ENCODE data around the gene DCPS.
"Not testable (repeated sequence)": the region's sequence is repeated elsewhere in the genome, so short reads cannot be mapped to it uniquely, and the experiment has no call there.

Gene DCPS

DNA sequence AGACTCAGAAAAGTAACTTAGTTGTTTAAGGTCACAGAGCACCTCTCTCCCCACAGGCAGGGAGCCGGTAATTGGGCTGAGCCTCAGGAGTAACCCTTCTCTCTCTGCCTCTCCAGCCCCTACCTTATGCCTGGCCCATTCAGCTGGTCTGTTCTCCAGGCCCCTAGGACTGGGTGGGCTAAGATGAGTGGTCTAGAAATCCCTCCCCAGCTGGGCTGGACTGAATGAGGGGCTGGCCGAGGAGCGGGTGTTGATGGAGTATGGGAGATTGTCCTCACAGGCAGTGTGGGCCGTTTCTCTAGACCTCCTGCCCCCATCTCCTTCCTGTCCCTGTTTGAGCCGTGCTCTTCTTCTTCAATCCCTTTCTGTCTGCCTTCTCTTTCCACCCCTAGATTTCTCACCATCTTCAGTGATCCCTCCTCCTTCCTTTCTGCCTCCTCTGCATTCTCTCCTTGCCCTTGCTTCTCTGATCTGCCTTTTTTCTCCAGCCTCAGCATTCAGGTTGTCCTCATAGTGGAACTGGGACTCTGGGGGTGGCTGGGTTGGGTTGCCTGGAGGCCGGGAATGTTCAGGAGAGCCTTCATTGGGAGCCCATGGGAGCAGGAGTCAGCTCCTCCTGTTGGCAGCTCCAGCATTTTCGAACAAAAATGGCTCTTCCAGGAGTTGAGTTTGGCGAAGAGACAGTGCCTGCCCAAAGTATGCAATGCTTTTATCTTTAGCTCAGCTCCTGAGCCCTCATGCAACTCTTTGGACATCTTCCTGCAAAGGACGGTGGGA lies 59.2 kb downstream of the DCPS start:
- DNase-seq: no peak

DNA sequence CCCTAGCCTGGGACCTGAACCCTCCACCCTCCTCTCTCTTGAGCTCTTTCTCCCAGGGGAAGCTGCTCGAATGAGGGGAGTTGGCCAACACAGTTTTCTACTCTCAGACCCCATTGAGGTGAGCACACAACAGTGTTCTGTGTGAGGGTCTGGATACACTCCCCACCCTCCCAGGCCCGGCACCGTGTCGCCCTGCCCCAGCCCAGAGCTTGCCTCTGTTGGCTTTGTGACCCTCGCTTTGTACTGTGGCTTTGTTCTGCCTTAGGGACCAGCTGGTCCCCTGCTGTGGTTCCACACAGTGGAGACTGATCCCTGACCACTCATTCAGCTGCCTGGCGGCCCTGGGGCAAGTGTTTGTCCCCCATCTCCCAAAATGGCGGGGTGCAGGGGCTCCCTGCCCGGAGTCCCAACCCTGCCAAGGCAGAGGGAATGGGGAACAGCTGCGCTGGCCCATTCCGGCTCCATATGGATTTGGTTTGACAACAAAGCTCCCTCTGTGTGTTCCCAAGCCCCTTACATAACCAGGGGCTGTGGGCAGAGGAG lies 59.9 kb downstream of the DCPS start:
- no peak for DNase-seq

DNA sequence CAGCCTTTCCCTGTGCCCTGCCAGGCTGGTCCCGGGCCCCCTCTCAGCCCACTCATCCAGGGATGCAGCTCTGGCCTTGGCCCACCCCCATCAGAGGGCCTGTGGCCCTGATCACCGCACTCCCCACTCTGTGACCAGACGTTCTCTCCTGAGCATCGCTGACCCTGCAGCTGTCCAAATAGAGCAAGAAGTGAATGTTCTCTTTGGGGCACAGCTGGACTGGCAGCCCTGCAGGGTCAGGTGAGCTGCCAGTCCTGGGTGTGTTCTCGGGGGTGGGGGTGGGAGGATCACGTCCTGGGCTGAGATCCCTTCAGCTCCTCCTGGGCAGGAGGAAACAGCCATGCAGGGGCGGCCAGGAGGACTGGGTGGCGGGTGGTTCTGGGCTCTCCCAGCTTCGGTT lies 60.9 kb downstream of the DCPS start:
- DNase-seq: not testable (repeated sequence)

DNA sequence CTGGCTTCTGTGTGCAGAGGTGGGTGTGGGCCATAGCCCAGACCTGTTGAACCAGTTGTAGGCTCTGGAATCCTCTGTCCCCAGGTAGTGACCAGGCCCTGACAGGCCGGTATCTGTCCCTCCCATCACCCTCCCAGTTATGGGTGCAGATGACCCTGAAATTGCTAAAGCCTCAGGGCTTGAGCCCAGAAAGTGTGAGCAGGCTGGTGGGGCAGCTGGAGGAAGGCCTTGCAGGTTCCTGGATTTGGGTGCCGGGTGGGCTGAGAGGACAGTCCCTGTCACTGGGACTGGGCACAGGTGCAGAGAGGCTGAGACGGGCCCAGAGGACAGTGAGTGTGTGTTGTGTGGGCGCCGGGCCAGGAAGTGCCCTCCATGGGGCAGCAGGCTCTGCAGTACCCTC lies 61.6 kb downstream of the DCPS start:
- DNase-seq: not testable (repeated sequence)

DNA sequence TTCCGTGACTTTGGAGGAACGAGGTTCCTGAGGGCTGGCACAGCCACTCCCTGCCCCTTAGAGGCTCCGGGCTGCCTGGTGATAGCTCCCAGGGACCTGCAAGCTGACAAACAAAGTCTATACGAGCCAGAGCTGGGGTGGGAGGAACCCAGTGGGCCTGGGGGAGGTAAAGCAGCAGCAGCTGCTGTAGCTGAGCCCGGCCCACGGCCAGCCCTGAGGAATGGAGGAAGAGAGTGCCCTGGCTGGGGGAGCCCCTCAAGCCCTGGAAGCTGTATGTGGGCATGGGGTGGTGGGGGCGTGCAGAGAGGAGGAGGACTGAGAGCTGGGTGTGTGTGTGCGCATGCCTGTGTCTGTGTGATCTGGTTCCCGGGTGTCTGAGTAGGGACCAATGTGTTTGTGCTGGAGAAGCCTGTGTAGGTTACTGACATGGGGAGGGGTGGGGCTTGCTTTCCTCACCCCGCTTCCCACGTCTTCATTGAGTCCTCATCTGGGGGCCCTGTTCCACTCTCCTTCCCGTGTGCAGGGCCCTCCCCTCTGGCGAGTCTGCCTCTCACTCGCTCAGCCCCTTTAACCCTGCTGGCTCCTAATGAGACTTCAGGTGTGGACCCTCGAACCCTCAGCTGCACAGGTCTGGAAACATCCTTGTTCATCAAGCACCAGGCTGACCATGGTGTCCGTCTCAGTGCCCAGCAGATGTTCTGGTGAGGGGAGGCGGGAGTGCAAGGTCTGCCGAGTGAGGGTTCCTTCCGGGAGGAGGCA lies 62.4 kb downstream of the DCPS start:
- DNase-seq: no peak

DNA sequence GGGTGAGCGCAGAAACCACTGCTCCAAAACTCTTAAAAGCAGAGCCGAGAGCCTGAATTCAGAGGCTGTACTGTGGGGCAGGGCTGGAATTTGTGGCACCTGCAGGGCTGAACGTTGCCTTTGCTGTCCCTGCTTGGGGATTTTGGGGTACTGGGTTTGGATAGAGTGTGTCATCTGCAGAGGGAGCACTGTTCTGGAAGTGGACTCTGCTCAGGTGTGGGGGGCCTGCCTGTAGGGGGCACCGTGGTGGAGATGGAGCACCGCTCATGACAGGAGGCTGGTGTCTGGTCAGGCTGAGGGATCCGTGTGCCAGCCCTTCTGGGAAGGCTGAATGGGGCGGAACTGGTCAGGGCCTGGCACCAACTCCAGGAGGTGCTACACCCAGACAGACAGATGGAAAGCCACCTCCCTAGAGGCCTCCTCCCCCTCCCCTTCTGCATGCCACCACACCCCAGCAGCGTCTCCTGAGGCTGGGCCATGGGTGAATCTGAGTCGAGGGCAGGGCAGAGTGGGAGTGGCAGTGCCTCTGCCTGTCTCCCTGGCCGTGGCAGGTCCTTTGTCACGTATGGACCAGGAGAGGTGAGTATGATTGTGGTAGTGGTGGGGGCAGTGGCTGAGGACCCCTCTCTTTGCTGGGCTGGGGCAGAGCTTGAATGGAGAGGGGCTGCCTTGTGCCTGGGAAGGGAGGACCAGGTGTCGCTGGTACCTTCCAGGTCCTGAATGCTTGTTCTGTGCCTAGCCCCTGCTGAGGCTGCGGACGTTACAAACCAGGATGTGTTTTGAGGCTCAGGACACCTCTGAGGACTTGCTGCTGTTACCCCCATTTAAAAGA lies 63.2 kb downstream of the DCPS start:
- DNase-seq: not testable (repeated sequence)

DNA sequence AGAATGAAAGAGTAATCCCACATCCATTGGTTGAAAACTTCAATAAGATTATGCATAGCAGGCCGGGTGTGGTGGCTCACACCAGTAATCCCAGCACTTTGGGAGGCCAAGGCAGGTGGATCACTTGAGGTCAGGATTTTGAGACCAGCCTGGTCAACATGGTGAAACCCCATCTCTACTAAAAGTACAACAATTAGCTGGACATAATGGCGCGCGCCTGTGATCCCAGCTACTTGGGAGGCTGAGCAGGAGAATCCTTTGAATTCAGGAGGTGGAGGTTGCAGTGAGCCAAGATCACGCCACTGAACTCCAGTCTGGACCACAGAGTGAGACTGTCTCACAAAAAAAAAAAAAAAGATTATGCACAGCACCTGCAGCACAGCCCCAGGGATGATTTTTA lies 63.9 kb downstream of the DCPS start:
- DNase-seq: not testable (repeated sequence)

DNA sequence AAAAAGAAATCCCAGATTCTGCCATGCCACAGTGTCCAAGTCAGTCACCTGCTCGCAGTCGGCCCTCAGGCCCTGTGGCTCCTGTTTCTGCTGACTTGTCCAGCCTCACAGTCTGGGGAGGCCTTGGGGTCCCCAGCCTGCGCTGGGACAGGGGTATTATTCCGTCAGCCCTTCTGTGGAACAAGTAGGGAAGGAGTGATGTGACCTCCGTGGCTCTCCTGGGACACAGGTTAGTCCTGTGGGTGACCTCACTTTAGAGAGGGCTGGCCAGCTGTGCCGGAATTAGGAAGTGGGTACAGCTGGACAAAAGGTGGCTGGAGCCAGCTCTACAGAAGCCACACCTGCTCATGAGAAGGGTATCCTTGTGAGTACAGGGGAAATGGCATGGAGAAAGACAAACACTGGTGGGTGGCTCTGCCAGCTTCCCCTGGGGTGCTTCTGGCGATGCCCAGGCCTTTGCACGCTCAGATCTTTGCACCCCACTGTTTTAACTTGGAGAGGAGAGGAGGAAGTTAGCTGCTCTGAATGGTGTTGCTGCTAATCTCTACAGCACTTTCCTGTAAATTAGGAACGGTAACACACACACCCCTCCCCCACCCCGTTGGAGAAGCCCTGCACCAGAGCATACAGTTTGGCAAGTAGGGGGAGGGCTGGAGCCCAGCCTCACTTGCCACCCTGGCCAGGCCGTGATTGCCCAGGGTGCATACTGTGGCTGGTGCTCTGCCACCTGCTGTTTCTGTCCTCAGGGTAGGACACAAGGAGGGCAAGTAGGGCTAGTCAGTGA lies 64.7 kb downstream of the DCPS start:
- DNase-seq: not testable (repeated sequence)

DNA sequence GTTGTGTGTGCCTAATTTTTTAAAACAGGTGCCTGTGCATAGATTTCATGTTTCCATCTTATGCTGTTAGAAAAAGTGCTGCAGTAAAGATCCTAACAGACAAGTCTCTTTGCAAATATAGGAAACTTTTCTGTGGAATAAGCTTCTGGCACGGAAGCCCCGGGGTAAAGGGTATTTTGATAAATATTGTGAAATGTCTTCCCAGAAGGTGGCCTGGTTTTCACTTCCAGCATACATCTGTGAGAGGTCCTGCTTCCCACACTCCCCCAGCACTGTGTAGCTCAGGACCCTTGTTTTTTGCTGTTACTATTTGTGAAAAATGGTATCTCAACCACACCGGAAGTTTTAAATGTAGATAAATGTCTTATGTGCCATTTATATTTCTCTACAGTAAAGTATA lies 66.2 kb downstream of the DCPS start:
- no peak for DNase-seq

DNA sequence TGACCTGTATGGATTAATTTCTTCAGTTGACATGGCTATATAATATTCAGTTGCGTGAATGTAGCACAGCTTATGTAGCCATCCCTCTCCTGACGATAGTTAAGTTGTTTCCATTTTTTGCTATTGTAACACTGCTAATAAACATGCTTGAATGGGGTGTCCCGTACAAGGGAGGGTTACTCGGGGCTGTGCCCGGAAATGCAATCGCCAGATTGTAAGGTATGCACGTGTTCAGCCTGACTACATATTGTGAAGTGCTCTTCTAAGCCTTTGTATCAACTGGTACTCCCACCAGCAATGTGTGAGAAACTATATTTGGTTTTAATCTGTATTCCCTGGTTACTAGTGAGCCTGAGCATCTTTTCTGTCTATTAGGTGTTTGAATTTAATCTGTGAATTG lies 67.7 kb downstream of the DCPS start:
- no peak for DNase-seq

DNA sequence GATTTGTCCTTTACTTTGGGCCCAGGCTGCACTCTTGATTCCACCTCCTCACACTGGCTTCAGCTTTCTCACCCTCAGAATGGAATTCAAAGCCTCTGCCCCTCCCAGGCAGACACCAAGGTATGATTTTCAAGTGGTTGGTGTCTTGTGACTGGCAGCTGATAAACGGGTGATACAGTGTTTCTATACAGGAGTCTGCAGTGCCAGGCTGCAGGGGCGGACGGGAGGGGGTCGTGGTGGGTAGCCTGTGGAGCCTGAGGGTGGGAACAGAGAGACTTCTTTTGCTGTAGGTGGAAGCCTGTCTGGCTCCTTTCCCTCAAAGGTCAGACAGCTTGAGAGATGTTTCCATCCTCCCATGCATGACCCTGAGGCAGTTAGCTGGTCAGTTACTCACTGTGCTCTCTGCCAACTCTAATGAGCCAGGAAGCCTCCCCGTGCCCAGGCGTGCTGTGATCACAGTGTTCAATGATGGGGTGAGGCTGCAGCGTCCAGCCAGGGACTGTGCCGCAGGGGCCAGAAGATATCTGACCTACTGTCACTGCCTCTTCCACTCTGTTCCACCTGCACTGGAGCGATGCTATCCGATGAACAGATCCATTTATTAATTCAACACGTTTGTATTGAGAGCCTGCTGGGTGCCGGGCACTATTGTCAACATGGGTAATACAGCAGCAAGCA lies 69.7 kb downstream of the DCPS start:
- not testable (repeated sequence) for DNase-seq

DNA sequence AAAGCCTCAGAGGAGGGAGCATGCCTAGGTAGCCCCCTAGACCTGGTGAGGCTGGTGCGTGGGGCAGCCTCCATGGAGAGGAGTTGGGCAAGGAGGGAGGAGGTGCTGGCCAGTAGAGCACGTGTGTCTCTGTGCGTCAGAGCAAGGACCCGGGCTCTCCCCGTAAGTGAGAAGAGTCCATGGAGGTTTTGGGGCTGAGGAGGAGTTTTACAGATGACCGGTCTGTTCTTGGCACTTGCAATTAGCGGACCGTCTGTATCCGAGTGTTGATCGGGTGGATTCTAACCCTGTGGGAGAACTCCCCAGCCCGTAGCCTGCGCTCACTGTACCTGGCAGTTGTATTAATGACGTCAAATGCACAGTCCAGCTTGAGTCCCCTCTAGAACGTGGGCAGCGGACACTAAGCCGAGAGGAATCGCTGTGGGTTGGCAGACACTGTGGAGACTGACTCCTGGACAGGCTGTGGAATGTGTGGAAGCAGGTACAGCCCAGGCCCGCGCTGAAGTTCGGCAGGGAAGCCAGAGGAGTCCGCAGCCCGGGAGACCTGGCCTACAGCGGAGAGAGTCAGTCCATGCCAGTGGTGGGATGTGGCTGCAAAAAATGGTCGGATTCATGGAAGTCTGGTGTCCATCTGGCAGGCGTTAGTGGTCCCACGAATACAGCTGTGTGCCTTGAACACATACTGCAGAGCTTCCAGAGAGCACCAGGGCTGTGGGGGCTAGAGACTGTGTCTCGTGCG lies 70.9 kb downstream of the DCPS start:
- DNase-seq: not testable (repeated sequence)

DNA sequence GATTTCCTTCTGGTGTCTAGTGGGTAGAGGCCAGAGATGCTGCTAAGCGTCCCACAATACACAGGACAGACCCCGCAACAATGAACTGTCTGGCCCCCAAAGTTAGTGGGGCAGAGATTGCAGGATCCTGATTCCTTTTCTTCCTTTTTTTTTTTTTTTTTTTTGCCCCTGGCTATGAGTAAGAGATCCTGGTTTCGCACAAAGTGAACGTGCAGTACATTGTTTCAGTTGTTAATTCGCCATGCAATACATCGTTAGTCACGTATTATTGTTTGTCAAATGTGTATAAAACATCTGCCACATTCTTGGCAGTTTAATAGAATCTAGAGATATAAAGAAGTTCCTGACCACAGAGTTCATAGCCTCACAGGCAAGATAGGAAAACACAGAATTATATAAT lies 71.9 kb downstream of the DCPS start:
- DNase-seq: no peak

DNA sequence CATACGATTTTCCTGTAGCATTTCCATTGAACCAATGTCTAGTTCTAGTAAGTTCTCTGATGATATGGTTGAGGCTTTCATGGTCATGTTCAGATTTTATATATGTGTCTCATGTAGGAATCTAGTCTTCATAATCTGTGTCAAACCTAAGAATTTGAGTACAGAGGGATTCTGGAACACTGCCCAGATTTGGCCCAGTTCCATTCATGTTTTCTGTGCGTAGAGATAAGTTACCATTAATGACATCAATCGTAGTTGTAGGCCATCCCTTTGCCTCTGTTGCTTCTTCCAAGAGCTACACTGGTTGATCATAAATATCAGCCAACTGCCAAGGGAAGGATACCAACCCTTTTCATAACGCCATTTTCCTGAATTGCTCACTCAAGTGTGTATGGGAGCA lies 74.9 kb downstream of the DCPS start:
- DNase-seq: no peak

DNA sequence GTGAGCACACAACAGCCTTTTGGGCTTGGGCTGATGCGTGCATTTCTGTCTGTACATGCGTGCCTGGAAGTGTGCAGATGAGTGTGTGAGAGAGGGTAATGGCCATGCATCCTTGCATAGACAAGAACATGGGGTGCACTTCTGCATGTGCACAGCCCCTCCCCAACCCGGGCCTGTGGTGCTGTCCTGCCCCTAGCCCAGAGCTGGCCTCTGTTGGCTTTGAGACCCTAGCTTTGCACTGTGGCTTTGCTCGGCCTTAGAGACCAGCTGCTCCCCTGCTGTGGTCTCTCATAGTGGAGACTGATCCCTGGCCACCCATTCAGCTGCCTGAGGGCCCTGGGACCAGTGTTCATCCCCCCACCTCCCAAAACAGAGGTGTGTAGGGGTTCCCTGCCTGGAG lies 77.0 kb downstream of the DCPS start:
- DNase-seq: no peak

DNA sequence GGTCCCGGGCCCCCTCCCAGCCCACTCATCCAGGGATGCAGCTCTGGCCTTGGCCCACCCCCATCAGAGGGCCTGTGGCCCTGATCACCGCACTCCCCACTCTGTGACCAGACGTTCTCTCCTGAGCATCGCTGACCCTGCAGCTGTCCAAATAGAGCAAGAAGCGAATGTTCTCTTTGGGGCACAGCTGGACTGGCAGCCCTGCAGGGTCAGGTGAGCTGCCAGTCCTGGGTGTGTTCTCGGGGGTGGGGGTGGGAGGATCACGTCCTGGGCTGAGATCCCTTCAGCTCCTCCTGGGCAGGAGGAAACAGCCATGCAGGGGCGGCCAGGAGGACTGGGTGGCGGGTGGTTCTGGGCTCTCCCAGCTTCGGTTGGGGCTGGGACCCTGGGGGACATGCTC lies 78.1 kb downstream of the DCPS start:
- DNase-seq: not testable (repeated sequence)

DNA sequence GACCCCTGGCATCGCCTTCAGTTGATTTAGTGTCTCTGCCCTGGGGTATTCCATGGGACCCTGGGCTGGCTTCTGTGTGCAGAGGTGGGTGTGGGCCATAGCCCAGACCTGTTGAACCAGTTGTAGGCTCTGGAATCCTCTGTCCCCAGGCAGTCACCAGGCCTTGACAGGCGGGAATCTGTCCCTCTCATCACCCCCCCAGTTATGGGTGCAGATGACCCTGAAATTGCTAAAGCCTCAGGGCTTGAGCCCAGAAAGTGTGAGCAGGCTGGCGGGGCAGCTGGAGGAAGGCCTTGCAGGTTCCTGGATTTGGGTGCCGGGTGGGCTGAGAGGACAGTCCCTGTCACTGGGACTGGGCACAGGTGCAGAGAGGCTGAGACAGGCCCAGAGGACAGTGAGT lies 78.8 kb downstream of the DCPS start:
- DNase-seq: not testable (repeated sequence)

DNA sequence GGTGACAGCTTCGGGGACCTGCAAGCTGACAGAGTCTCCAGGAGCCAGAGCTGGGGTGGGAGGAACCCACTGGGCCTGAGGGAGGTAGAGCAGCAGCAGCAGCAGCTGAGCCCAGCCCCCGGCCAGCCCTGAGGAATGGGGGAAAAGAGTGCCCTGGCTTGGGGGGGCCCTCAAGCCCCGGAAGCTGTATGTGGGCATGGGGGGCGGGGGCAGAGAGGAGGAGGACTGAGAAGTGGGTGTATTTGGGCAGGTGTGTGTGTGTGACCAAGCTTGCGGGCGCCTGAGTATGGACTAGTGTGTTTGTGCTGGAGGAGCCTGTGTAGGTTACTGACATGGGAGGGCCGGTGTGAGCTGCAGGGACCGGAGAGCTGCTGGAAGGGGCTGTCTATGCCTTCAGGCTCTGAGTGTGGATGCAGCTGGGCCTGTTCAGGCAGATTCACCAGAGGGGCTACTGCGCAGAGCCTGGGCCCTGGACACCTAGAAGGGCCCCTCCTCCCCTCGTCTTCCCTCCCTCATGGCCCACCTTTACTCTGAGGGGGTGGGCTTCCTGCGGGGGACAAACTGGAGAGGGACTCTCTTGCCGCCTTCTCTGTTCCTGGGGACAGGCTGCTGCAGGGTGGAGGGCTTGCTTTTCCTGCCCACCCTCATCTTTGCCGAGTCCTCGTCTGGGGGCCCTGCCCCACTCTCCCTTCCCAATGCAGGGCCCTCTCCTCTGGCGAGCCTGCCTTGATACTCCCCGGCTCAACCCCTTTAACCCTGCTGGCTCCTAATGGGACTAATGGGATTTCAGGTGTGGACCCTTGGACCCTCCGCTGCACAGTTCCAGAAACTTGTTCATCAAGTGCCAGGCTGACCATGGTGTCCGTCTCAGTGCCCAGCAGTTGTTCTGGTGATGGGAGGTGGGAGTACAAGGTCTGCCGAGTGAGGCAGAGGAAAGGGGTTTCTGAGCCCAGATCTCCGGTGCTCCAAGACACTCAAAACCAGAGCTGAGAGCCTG lies 79.8 kb downstream of the DCPS start:
- no peak for DNase-seq

DNA sequence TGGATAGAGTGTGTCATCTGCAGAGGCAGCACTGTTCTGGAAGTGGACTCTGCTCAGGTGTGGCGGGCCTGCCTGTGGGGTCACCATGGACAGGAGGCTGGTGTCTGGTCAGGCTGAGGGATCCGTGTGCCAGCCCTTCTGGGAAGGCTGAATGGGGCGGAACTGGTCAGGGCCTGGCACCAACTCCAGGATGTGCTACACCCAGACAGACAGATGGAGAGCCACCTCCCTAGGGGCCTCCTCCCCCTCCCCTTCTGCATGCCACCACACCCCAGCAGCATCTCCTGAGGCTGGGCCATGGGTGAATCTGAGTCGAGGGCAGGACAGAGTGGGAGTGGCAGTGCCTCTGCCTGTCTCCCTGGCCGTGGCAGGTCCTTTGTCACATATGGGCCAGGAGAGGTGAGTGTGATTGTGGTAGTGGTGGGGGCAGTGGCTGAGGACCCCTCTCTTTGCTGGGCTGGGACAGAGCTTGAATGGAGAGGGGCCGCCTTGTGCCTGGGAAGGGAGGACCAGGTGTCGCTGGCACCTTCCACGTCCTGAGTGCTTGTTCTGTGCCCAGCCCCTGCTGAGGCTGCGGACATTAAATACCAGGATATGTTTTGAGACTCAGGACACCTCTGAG lies 80.7 kb downstream of the DCPS start:
- no peak for DNase-seq

Measured in activated CD4-positive, alpha-beta T cell treated with anti-CD3 and anti-CD28 coated beads, Interleukin-2, amount 50 U/mL, for 48 hours (primary cell).